SK-N-SH treated with all-trans-retinoic acid at 6 μM for 48 hours (cell line): Measurements from ENCODE around the gene AP5Z1.
"Not testable (repeated sequence)": the region's sequence is repeated elsewhere in the genome, so short reads cannot be mapped to it uniquely, and the experiment has no call there.

ENCODE experiments used
- ATAC-seq: fragments of 200-7000 bp; cut with Tn5 transposase; 3 replicates; pipeline ENCODE4 v1.9.1; 2020; ENCODE audit warnings: mild to moderate bottlenecking, moderate library complexity
- BACH2 ChIP-seq: fragments of 250-450 bp; sonication (Bioruptor Pico); IDR thresholded peaks from 2 replicates; pipeline ENCODE4 v1.9.0; 2021; ENCODE audit warnings: mild to moderate bottlenecking, borderline replicate concordance
- CSDC2 ChIP-seq: fragments of 250-450 bp; sonication (Bioruptor Pico); IDR thresholded peaks from 2 replicates; pipeline ENCODE4 v1.5.0; 2020; ENCODE audit warnings: mild to moderate bottlenecking, moderate library complexity
- ESRRG ChIP-seq: fragments of 250-450 bp; sonication (Bioruptor Pico); IDR thresholded peaks from 2 replicates; pipeline ENCODE4 v1.6.1; 2021; ENCODE audit warnings: mild to moderate bottlenecking
- GLIS3 ChIP-seq: fragments of 250-450 bp; sonication (Bioruptor Pico); IDR thresholded peaks from 2 replicates; pipeline ENCODE4 v1.5.0; 2020; ENCODE audit warnings: mild to moderate bottlenecking, moderate library complexity
- OSR1 ChIP-seq: fragments of 250-450 bp; sonication (Bioruptor Pico); IDR thresholded peaks from 2 replicates; pipeline ENCODE4 v1.8.0; 2022; ENCODE audit warnings: moderate library complexity, mild to moderate bottlenecking, inconsistent platforms
- RARB ChIP-seq: fragments of 250-450 bp; sonication (Bioruptor Pico); IDR thresholded peaks from 2 replicates; pipeline ENCODE4 v1.8.0; 2021; ENCODE audit warnings: mild to moderate bottlenecking, moderate library complexity
- SNAI2 ChIP-seq: fragments of 250-450 bp; sonication (Bioruptor Pico); IDR thresholded peaks from 2 replicates; pipeline ENCODE4 v1.5.0; 2020; ENCODE audit warnings: mild to moderate bottlenecking, moderate library complexity
- TCF4 ChIP-seq: fragments of 250-450 bp; sonication (Bioruptor Pico); IDR thresholded peaks from 2 replicates; pipeline ENCODE4 v1.8.0; 2021; ENCODE audit warnings: mild to moderate bottlenecking, moderate library complexity, borderline replicate concordance
- TOX ChIP-seq: fragments of 250-450 bp; sonication (Bioruptor Pico); IDR thresholded peaks from 2 replicates; pipeline ENCODE4 v1.8.0; 2021; ENCODE audit warnings: mild to moderate bottlenecking, moderate library complexity, borderline replicate concordance
- ZC3H10 ChIP-seq: fragments of 250-450 bp; sonication (Bioruptor Pico); IDR thresholded peaks from 2 replicates; pipeline ENCODE4 v1.5.1; 2021; ENCODE audit warnings: mild to moderate bottlenecking, moderate library complexity
- ZFP3 ChIP-seq: fragments of 250-450 bp; sonication (Bioruptor Pico); IDR thresholded peaks from 2 replicates; pipeline ENCODE4 v1.5.0; 2020; ENCODE audit warnings: mild to moderate bottlenecking, moderate library complexity
- ZNF565 ChIP-seq: fragments of 450-650 bp; formaldehyde crosslinking; conservative IDR thresholded peaks from 2 replicates; pipeline ENCODE4 v1.5.0; 2020; ENCODE audit warnings: low read depth, mild to moderate bottlenecking, moderate library complexity
- ZNF70 ChIP-seq: fragments of 450-650 bp; formaldehyde crosslinking; IDR thresholded peaks from 2 replicates; pipeline ENCODE4 v1.5.0; 2020; ENCODE audit warnings: mild to moderate bottlenecking, moderate library complexity
- ZNF8 ChIP-seq: fragments of 450-650 bp; formaldehyde crosslinking; IDR thresholded peaks from 2 replicates; pipeline ENCODE4 v1.5.0; 2020; ENCODE audit warnings: mild to moderate bottlenecking, moderate library complexity
- TF ChIP-seq, protein P1 (sequence below): fragments of 250-450 bp; sonication (Bioruptor Pico); IDR thresholded peaks from 2 replicates; pipeline ENCODE4 v1.5.1; 2021; ENCODE audit warnings: mild to moderate bottlenecking, moderate library complexity
- TF ChIP-seq, protein P2 (sequence below): fragments of 250-450 bp; sonication (Bioruptor Pico); IDR thresholded peaks from 2 replicates; pipeline ENCODE4 v1.5.0; 2020; ENCODE audit warnings: mild to moderate bottlenecking, moderate library complexity
- TF ChIP-seq, protein P3 (sequence below): fragments of 250-450 bp; sonication (Bioruptor Pico); IDR thresholded peaks from 2 replicates; pipeline ENCODE4 v1.8.0; 2021; ENCODE audit warnings: low read depth, mild to moderate bottlenecking, moderate library complexity, borderline replicate concordance
- TF ChIP-seq, protein P4 (sequence below): fragments of 250-450 bp; sonication (Bioruptor Pico); IDR thresholded peaks from 2 replicates; pipeline ENCODE4 v1.5.1; 2020; ENCODE audit warnings: low read depth, mild to moderate bottlenecking, moderate library complexity
- TF ChIP-seq, protein P5 (sequence below): fragments of 250-450 bp; sonication (Bioruptor Pico); IDR thresholded peaks from 2 replicates; pipeline ENCODE4 v1.8.0; 2020; ENCODE audit warnings: mild to moderate bottlenecking, moderate library complexity, borderline replicate concordance

Gene AP5Z1

DNA sequence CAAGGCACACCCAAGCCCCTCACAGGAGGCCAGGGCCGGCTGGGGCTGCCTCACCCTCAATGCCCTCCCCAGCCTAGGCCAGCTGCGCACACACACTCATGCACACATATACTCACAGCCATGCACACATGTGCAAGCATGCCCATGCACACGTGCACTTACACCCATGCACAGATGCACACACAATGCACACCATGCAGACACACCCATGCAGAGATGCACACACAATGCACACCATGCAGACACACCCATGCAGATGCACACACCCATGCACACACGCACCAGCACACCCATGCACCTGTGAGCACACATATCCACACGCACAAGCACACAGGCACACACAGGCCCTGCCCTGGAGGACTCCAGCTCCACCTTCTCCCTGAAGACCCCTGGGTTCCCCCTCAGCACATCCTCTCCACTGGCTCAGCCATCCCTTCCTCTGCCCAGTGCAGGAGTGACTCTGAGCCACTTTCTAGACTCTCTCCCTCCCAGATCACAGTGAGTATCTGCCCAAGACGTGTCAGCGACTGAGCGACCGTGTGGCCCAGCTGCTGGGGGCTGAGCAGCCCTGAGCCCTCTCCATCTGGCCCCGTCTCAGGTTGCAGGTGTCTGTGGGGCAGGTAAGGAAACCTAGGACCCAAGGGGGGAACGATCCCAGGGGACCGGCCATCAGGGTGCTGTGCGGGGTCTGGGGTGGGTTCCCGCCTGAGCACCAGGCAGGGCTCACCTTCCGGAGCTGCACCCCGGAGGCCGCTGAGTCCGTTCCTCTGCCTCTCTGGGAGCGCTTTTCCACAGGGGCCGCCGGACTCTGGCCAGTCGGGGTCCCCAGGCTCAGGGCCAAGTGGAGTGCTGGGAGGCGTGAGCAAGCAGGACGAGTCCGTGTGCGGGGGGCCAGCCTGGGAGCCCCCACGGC is 25.8 kb downstream of the AP5Z1 start:
- TF ChIP-seq RARB (CRISPR knock-in tag) (no peak), ZFP3 (CRISPR knock-in tag) (no peak), ZNF70 (CRISPR knock-in tag) (no peak)
- no peak; the same call in 2 of the 3 replicates for ATAC-seq

DNA sequence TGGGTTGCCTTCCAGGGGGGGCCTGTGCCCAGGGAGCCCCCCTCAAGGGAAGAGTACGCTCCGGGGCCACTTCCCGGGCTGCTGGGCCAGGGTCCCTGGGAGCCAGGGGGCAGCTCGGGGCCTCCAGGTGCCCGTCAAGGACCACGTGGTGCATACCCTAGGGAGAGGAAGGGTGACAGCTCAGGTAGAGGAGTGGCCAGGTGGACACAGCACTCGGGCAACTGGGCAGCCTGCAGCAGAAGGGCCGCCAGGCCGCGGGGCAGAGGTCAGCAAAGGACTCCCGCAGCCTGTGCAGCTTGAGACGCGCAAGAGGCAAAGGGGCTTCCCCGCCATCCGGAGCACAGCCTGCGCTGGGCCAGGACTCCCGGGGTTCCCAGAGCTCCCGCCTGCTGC is 26.4 kb downstream of the AP5Z1 start:
- no peak for ATAC-seq
- TF ChIP-seq, protein P1, sequence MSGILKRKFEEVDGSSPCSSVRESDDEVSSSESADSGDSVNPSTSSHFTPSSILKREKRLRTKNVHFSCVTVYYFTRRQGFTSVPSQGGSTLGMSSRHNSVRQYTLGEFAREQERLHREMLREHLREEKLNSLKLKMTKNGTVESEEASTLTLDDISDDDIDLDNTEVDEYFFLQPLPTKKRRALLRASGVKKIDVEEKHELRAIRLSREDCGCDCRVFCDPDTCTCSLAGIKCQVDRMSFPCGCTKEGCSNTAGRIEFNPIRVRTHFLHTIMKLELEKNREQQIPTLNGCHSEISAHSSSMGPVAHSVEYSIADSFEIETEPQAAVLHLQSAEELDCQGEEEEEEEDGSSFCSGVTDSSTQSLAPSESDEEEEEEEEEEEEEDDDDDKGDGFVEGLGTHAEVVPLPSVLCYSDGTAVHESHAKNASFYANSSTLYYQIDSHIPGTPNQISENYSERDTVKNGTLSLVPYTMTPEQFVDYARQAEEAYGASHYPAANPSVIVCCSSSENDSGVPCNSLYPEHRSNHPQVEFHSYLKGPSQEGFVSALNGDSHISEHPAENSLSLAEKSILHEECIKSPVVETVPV (CRISPR knock-in tag): no peak
- no peak for TF ChIP-seq ZNF8 (CRISPR knock-in tag)
- TF ChIP-seq, protein P2, sequence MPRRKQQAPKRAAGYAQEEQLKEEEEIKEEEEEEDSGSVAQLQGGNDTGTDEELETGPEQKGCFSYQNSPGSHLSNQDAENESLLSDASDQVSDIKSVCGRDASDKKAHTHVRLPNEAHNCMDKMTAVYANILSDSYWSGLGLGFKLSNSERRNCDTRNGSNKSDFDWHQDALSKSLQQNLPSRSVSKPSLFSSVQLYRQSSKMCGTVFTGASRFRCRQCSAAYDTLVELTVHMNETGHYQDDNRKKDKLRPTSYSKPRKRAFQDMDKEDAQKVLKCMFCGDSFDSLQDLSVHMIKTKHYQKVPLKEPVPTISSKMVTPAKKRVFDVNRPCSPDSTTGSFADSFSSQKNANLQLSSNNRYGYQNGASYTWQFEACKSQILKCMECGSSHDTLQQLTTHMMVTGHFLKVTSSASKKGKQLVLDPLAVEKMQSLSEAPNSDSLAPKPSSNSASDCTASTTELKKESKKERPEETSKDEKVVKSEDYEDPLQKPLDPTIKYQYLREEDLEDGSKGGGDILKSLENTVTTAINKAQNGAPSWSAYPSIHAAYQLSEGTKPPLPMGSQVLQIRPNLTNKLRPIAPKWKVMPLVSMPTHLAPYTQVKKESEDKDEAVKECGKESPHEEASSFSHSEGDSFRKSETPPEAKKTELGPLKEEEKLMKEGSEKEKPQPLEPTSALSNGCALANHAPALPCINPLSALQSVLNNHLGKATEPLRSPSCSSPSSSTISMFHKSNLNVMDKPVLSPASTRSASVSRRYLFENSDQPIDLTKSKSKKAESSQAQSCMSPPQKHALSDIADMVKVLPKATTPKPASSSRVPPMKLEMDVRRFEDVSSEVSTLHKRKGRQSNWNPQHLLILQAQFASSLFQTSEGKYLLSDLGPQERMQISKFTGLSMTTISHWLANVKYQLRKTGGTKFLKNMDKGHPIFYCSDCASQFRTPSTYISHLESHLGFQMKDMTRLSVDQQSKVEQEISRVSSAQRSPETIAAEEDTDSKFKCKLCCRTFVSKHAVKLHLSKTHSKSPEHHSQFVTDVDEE: no peak
- no peak for TF ChIP-seq GLIS3
- TF ChIP-seq OSR1 (CRISPR knock-in tag): no peak
- TF ChIP-seq ZC3H10: no peak
- TF ChIP-seq RARB (CRISPR knock-in tag): no peak
- TF ChIP-seq SNAI2 (CRISPR knock-in tag): no peak
- no peak for TF ChIP-seq ESRRG (CRISPR knock-in tag)
- TF ChIP-seq, protein P3, sequence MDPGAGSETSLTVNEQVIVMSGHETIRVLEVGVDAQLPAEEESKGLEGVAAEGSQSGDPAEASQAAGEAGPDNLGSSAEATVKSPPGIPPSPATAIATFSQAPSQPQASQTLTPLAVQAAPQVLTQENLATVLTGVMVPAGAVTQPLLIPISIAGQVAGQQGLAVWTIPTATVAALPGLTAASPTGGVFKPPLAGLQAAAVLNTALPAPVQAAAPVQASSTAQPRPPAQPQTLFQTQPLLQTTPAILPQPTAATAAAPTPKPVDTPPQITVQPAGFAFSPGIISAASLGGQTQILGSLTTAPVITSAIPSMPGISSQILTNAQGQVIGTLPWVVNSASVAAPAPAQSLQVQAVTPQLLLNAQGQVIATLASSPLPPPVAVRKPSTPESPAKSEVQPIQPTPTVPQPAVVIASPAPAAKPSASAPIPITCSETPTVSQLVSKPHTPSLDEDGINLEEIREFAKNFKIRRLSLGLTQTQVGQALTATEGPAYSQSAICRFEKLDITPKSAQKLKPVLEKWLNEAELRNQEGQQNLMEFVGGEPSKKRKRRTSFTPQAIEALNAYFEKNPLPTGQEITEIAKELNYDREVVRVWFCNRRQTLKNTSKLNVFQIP (CRISPR knock-in tag): no peak
- no peak for TF ChIP-seq TCF4 (CRISPR knock-in tag)
- TF ChIP-seq CSDC2 (CRISPR knock-in tag): no peak
- no peak for TF ChIP-seq ZNF70 (CRISPR knock-in tag)
- TF ChIP-seq, protein P4, sequence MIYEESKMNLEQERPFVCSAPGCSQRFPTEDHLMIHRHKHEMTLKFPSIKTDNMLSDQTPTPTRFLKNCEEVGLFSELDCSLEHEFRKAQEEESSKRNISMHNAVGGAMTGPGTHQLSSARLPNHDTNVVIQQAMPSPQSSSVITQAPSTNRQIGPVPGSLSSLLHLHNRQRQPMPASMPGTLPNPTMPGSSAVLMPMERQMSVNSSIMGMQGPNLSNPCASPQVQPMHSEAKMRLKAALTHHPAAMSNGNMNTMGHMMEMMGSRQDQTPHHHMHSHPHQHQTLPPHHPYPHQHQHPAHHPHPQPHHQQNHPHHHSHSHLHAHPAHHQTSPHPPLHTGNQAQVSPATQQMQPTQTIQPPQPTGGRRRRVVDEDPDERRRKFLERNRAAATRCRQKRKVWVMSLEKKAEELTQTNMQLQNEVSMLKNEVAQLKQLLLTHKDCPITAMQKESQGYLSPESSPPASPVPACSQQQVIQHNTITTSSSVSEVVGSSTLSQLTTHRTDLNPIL (CRISPR knock-in tag): no peak
- TF ChIP-seq ZNF565 (CRISPR knock-in tag): no peak
- TF ChIP-seq ZFP3 (CRISPR knock-in tag): no peak
- no peak for TF ChIP-seq BACH2 (CRISPR knock-in tag)
- TF ChIP-seq TOX (CRISPR knock-in tag): no peak
- TF ChIP-seq, all 23 proteins: peak for 0

DNA sequence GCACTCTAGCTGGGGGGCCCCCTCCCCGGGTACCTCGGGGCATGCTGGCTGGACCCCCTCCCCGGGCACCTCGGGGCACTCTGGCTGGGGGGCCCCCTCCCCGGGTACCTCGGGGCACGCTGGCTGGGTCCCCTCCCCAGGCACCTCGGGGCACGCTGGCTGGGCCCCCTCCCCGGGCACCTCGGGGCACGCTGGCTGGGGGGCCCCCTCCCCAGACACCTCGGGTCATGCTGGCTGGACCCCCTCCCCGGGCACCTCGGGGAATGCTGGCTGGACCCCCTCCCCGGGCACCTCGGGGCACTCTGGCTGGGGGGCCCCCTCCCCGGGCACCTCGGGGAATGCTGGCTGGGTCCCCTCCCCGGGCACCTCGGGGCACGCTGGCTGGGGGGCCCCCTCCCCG is 27.2 kb downstream of the AP5Z1 start:
- ATAC-seq: not testable (repeated sequence)

DNA sequence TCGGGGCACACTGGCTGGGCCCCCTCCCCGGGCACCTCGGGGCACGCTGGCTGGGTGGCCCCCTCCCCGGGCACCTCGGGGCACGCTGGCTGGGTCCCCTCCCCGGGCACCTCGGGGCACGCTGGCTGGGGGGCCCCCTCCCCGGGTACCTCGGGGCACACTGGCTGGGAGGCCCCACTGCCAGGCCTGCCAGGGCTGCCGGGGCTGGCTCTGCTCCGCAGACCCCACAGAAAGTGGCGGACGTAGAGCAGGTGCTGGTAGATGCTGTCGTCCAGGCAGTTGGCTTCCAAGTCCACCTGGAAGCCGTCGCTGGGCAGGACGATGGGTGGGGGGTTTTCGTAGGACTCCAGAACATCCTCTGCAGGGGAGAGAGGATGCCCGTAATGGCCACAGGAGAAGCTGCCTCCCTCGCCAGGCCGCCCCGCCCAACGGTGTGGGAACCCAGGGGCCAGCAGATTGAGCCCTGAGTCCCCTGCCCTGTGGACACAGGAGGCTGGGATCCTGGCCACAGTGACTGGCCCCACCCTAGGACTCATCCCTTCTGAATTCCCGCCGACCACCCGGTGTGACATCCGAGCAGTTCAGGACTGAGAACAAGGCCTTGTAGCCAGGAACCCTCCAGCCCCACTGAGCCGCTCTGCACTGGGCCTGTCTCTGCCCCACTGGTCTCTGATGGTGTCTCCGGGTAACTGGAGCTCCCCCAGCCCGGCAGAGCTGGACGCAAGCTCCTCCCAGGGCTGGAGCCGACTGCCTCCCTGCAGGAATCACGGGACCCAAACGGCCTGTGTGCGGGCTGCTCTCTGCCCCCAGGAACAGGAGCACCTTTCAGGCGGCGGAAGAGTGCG is 28.2 kb downstream of the AP5Z1 start:
- TF ChIP-seq GLIS3: no peak
- TF ChIP-seq BACH2 (CRISPR knock-in tag): no peak
- no peak for TF ChIP-seq TCF4 (CRISPR knock-in tag)
- TF ChIP-seq, protein P5, sequence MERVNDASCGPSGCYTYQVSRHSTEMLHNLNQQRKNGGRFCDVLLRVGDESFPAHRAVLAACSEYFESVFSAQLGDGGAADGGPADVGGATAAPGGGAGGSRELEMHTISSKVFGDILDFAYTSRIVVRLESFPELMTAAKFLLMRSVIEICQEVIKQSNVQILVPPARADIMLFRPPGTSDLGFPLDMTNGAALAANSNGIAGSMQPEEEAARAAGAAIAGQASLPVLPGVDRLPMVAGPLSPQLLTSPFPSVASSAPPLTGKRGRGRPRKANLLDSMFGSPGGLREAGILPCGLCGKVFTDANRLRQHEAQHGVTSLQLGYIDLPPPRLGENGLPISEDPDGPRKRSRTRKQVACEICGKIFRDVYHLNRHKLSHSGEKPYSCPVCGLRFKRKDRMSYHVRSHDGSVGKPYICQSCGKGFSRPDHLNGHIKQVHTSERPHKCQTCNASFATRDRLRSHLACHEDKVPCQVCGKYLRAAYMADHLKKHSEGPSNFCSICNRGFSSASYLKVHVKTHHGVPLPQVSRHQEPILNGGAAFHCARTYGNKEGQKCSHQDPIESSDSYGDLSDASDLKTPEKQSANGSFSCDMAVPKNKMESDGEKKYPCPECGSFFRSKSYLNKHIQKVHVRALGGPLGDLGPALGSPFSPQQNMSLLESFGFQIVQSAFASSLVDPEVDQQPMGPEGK (CRISPR knock-in tag): no peak
- TF ChIP-seq, protein P4 (CRISPR knock-in tag): no peak
- no peak for ATAC-seq
